SK-N-SH (cell line): ENCODE data around the gene TMEM51. TPM values are rescaled to one million over a fixed set of nuclear protein-coding genes. Genes with fewer than 3 reads are reported as not detected.

Experiments used
- CTCF ChIA-PET: fragments of 300-600, 350-600 bp; formaldehyde crosslinking; extraction: SDS; loops from one replicate; lab custom pipeline; 2021; lab: Yijun Ruan, JAX
- POLR2A ChIA-PET: fragments of 350-600 bp; sonication (Branson Sonifier 250); formaldehyde crosslinking; extraction: SDS; loops from one replicate; lab custom pipeline; 2020; ENCODE audit warnings: antibody characterized with exemption, inconsistent platforms; lab: Yijun Ruan, JAX
- DNase-seq: peaks from one replicate; pipeline ENCODE4 v3.0.0; 2012
- H2AFZ ChIP-seq: fragments of 200-600 bp; sonication (generic); 2 replicates; pipeline ENCODE4 v1.8.1; 2016; ENCODE audit warnings: antibody characterized with exemption, mild to moderate bottlenecking, low read depth
- H3F3A ChIP-seq: fragments of 200-600 bp; sonication (generic); replicated peaks from 2 replicates; pipeline ENCODE3; 2016; ENCODE audit warnings: antibody characterized with exemption, mild to moderate bottlenecking; ENCODE audit not compliant: insufficient read depth
- H3K27ac ChIP-seq, 2 experiments: fragments of 200-500 bp in 1 of 2; fragments of 200-600 bp in 1 of 2; sonication (Bioruptor generic) in 1 of 2; sonication (generic), shearing (Covaris generic) in 1 of 2; 2 replicates each; pipeline versions ENCODE4 v1.5.1 to v1.6.1; 2014 to 2016; ENCODE audit warnings: low read depth in 2 of 2, inconsistent platforms in 1 of 2, low read length in 1 of 2, mild to moderate bottlenecking in 1 of 2, mixed read lengths in 1 of 2
- H3K27me3 ChIP-seq: fragments of 200-600 bp; sonication (generic), shearing (Covaris generic); 2 replicates; pipeline ENCODE4 v1.6.1; 2016; ENCODE audit warnings: mixed run types; ENCODE audit not compliant: insufficient read depth
- H3K36me3 ChIP-seq, 2 experiments: fragments of 200-500 bp in 1 of 2; fragments of 200-600 bp in 1 of 2; sonication (Bioruptor generic) in 1 of 2; sonication (generic) in 1 of 2; replicated peaks in 1 of 2; 2 replicates each; pipeline versions ENCODE3 to v1.5.1; 2014 to 2016; ENCODE audit warnings: low read length in 1 of 2, mild to moderate bottlenecking in 1 of 2; ENCODE audit not compliant: insufficient read depth in 2 of 2, control insufficient read depth in 1 of 2
- H3K4me1 ChIP-seq, 2 experiments: fragments of 200-500 bp in 1 of 2; fragments of 200-600 bp in 1 of 2; sonication (Bioruptor generic) in 1 of 2; sonication (generic), shearing (Covaris generic) in 1 of 2; 2 replicates each; pipeline versions ENCODE4 v1.5.1 to v1.6.1; 2014 to 2016; ENCODE audit warnings: low read depth in 1 of 2, low read length in 1 of 2, mixed run types in 1 of 2; ENCODE audit not compliant: insufficient read depth in 2 of 2, control insufficient read depth in 1 of 2
- H3K4me2 ChIP-seq: fragments of 200-600 bp; sonication (generic), shearing (Covaris generic); 2 replicates; pipeline ENCODE4 v1.6.1; 2017; ENCODE audit warnings: mixed run types
- H3K4me3 ChIP-seq, 2 experiments: fragments of 200-500 bp in 1 of 2; fragments of 200-600 bp in 1 of 2; sonication (Bioruptor generic) in 1 of 2; sonication (generic), shearing (Covaris generic) in 1 of 2; 2 replicates each; pipeline versions ENCODE4 v1.5.1 to v1.8.1; 2014 to 2016; ENCODE audit warnings: low read depth in 2 of 2, inconsistent platforms in 1 of 2, low read length in 1 of 2, mild to moderate bottlenecking in 1 of 2, mixed read lengths in 1 of 2, moderate library complexity in 1 of 2
- H3K79me2 ChIP-seq: fragments of 200-600 bp; sonication (generic); 2 replicates; pipeline ENCODE4 v1.8.1; 2017; ENCODE audit warnings: mild to moderate bottlenecking; ENCODE audit not compliant: insufficient read depth
- H3K9ac ChIP-seq: fragments of 200-600 bp; sonication (generic); 2 replicates; pipeline ENCODE4 v1.6.1; 2017; ENCODE audit warnings: mixed run types
- H3K9me2 ChIP-seq: fragments of 200-600 bp; sonication (generic); 2 replicates; pipeline ENCODE4 v1.6.1; 2017; ENCODE audit warnings: mixed run types
- H3K9me3 ChIP-seq: fragments of 200-600 bp; sonication (generic); 2 replicates; pipeline ENCODE4 v1.6.1; 2017; ENCODE audit warnings: mixed run types, mild to moderate bottlenecking, moderate library complexity
- H4K20me1 ChIP-seq: fragments of 200-600 bp; sonication (generic); 2 replicates; pipeline ENCODE4 v1.6.1; 2017; ENCODE audit warnings: mild to moderate bottlenecking, mixed run types; ENCODE audit not compliant: insufficient read depth
- ELF1 ChIP-seq: IDR thresholded peaks from 2 replicates; pipeline ENCODE4 v1.4.0; 2012
- EP300 ChIP-seq, 2 experiments: IDR thresholded peaks; 2 replicates each; pipeline versions ENCODE4 v1.4.0 to v1.6.1; 2012; ENCODE audit warnings: borderline replicate concordance in 1 of 2, low read depth in 1 of 2, low read length in 1 of 2
- FOXJ3 ChIP-seq: sonication (generic); formaldehyde crosslinking; IDR thresholded peaks from 2 replicates; pipeline ENCODE4 v1.5.1; 2020; ENCODE audit warnings: mild to moderate bottlenecking, missing genetic modification reagents
- FOXM1 ChIP-seq: IDR thresholded peaks from 2 replicates; pipeline ENCODE4 v1.4.0; 2012; ENCODE audit warnings: low read depth, mild to moderate bottlenecking
- GATA2 ChIP-seq: sonication (generic); formaldehyde crosslinking; IDR thresholded peaks from 2 replicates; pipeline ENCODE4 v1.5.0; 2020; ENCODE audit warnings: mild to moderate bottlenecking, missing genetic modification reagents
- JUND ChIP-seq: IDR thresholded peaks from 2 replicates; pipeline ENCODE4 v1.4.0; 2012
- MEF2A ChIP-seq: IDR thresholded peaks from 2 replicates; pipeline ENCODE4 v1.4.0; 2012; ENCODE audit warnings: low read depth, borderline replicate concordance
- MXI1 ChIP-seq: IDR thresholded peaks from 2 replicates; pipeline ENCODE4 v1.6.1; 2012; ENCODE audit warnings: mild to moderate bottlenecking, low read depth, low read length, improper control_type of control experiment
- NFIC ChIP-seq: IDR thresholded peaks from 2 replicates; pipeline ENCODE4 v1.4.0; 2012; ENCODE audit warnings: borderline replicate concordance
- RAD21 ChIP-seq: IDR thresholded peaks from 2 replicates; pipeline ENCODE4 v1.6.1; 2012; ENCODE audit warnings: mild to moderate bottlenecking, low read length
- RCOR1 ChIP-seq: fragments of 150-350 bp; IDR thresholded peaks from 2 replicates; pipeline ENCODE4 v1.6.1; 2017; ENCODE audit warnings: antibody characterized with exemption, low read length
- RXRA ChIP-seq: IDR thresholded peaks from 2 replicates; pipeline ENCODE4 v1.4.0; 2012; ENCODE audit warnings: low read depth, mild to moderate bottlenecking, borderline replicate concordance
- SIN3A ChIP-seq: IDR thresholded peaks from 2 replicates; pipeline ENCODE4 v1.6.1; 2012; ENCODE audit warnings: low read depth, mild to moderate bottlenecking, low read length, moderate library complexity, borderline replicate concordance
- SMC3 ChIP-seq: IDR thresholded peaks from 2 replicates; pipeline ENCODE4 v1.6.1; 2012; ENCODE audit warnings: low read depth, low read length, improper control_type of control experiment
- YY1 ChIP-seq: IDR thresholded peaks from 2 replicates; pipeline ENCODE4 v1.4.0; 2012; ENCODE audit warnings: low read depth, mild to moderate bottlenecking
- WGBS: methylation state at CpG from one replicate; pipeline ENCODE4 v1.1.6; 2017; ENCODE audit warnings: low lambda C conversion rate; 5-methylcytosine and 5-hydroxymethylcytosine counted together
- polyA plus RNA-seq, 3 experiments: library from polyadenylated mRNA; depleted of rRNA; stranded (reverse); fragments of >200 nt; gene quantifications; 2 replicates each; pipeline ENCODE4 v1.2.3, GENCODE V29; 2012
- TF ChIP-seq, protein P1 (sequence below): IDR thresholded peaks from 2 replicates; pipeline ENCODE4; 2012
- TF ChIP-seq, protein P2 (sequence below): fragments of 150-350 bp; IDR thresholded peaks from 2 replicates; pipeline ENCODE4 v1.6.1; 2017; ENCODE audit warnings: antibody characterized with exemption, low read length, low read depth, borderline replicate concordance
- TF ChIP-seq, protein P3 (sequence below): IDR thresholded peaks from 2 replicates; pipeline ENCODE4 v1.4.0; 2012; ENCODE audit warnings: low read depth, borderline replicate concordance

Gene TMEM51
- polyA plus RNA-seq, 1 of the 3 experiments (the other 2 are of a cell fraction) = 25.6 TPM

DNA sequence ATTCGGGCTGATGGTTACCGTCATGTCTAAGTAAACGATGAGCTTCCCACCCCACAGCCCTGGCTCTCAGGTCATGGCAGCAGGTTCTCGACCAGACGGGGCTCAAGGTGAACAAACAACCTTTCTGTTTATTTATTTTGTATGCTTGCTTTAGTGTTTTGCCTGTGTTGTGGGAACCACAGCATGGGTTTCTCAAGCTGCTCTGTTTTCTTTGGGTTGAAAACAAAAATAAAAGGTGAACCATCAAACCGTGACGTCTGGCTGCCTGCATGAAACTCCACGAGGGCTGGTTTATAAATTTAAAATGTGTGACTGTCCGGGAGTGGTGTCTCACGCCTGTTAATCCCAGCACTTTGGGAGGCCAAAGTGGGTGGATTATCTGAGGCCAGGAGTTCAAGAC, 28.0 kb downstream of the TMEM51 start (continued):
- TF ChIP-seq YY1 = no peak
- TF ChIP-seq, protein P1, sequence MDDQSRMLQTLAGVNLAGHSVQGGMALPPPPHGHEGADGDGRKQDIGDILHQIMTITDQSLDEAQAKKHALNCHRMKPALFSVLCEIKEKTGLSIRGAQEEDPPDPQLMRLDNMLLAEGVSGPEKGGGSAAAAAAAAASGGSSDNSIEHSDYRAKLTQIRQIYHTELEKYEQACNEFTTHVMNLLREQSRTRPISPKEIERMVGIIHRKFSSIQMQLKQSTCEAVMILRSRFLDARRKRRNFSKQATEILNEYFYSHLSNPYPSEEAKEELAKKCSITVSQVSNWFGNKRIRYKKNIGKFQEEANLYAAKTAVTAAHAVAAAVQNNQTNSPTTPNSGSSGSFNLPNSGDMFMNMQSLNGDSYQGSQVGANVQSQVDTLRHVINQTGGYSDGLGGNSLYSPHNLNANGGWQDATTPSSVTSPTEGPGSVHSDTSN = no peak
- TF ChIP-seq RXRA = no peak
- TF ChIP-seq, protein P2, sequence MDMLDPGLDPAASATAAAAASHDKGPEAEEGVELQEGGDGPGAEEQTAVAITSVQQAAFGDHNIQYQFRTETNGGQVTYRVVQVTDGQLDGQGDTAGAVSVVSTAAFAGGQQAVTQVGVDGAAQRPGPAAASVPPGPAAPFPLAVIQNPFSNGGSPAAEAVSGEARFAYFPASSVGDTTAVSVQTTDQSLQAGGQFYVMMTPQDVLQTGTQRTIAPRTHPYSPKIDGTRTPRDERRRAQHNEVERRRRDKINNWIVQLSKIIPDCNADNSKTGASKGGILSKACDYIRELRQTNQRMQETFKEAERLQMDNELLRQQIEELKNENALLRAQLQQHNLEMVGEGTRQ = no peak
- TF ChIP-seq, protein P3, sequence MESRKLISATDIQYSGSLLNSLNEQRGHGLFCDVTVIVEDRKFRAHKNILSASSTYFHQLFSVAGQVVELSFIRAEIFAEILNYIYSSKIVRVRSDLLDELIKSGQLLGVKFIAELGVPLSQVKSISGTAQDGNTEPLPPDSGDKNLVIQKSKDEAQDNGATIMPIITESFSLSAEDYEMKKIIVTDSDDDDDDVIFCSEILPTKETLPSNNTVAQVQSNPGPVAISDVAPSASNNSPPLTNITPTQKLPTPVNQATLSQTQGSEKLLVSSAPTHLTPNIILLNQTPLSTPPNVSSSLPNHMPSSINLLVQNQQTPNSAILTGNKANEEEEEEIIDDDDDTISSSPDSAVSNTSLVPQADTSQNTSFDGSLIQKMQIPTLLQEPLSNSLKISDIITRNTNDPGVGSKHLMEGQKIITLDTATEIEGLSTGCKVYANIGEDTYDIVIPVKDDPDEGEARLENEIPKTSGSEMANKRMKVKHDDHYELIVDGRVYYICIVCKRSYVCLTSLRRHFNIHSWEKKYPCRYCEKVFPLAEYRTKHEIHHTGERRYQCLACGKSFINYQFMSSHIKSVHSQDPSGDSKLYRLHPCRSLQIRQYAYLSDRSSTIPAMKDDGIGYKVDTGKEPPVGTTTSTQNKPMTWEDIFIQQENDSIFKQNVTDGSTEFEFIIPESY = no peak
- TF ChIP-seq GATA2 (CRISPR knock-in tag) = no peak
- no peak for TF ChIP-seq NFIC
- TF ChIP-seq JUND = no peak

DNA sequence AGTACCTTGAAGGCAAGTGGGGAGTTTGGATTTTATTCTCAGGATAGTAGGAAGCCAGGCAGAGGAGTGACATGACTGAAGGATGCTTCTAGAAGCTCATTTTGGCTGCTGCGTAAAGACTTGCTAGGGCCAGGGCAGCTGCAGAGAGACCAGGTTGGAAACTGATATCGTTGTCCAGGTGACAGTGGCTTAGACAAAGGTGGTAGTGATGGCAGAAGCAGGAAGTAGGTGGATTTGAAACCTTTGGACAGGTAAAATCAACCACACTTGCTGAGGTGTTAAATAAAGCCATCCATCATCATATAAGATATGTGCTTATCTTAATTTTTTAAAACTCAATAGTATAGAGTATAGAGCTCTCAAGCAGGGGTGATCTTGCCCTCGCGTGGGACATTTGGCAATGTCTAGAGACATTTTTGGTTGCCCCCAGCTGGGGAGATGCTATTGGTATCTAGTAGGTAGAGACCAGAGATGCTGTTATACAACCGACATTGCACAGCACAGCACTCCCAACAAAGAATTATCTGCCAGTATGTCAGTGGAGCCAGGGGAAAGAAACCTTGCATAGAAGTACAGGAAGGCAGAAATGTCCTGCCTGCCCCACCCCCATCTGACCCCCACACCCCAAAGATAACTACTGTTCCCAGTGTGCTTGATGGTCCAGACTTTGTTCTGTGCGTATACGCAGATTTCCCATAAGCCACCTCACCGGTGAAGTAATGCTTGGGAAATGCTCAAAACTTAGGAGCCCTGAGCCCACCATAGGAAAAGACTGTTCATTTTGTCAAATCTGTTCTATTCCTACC, 31.1 kb downstream of the TMEM51 start:
- Histone ChIP-seq H3K79me2 (no peaks in the 10 kb centered on the region; the same call in none of the 2 replicates), H3K27ac (peak overlapping the region in 1 of 2 experiments; percentile 19; a peak in 1 of 4 replicates), H3K9ac (no peak overlapping the region), H2AFZ (no peak overlapping the region), H3K4me3 (no peak overlapping the region), H3K4me1 (peaks cover 26 to 62% of the 10 kb centered on the region in 2 experiments), H3K27me3 (no peaks in the 10 kb centered on the region), H3F3A (peaks cover 11% of the 10 kb centered on the region), H4K20me1 (no peaks in the 10 kb centered on the region), H3K9me3 (no peaks in the 10 kb centered on the region), H3K4me2 (no peak overlapping the region), H3K36me3 (no peaks in the 10 kb centered on the region), H3K9me2 (no peaks in the 10 kb centered on the region)
- POLR2A ChIA-PET = no interaction called here
- CTCF ChIA-PET = no interaction called here
- WGBS = 91% methylated on average over 8 of the region's 8 CpGs
- no peak for TF ChIP-seq FOXJ3 (CRISPR knock-in tag)
- TF ChIP-seq, protein P3 = no peak
- TF ChIP-seq EP300 (IDR thresholded peaks at IDR 0.05; ENCODE audit: borderline replicate concordance in 1 of 2, low read depth in 1 of 2, low read length in 1 of 2) = no peak
- no peak for TF ChIP-seq MXI1
- TF ChIP-seq SMC3 = no peak
- no peak for TF ChIP-seq MEF2A
- no peak for TF ChIP-seq SIN3A
- no peak for TF ChIP-seq RCOR1
- TF ChIP-seq FOXM1 = no peak
- TF ChIP-seq ELF1 = no peak
- no peak for TF ChIP-seq RAD21
- TF ChIP-seq, all 33 proteins: peak for 0
- DNase-seq = no peak
